GM18870 (cell line): ENCODE results near the gene TBC1D2B.

ENCODE experiments used
- ATAC-seq: cut with Tn5 transposase; IDR thresholded peaks from one replicate; pipeline ENCODE4 v1.9.1; 2021; ENCODE audit warnings: moderate library complexity; ENCODE audit not compliant: unreplicated experiment

The TBC1D2B gene

DNA sequence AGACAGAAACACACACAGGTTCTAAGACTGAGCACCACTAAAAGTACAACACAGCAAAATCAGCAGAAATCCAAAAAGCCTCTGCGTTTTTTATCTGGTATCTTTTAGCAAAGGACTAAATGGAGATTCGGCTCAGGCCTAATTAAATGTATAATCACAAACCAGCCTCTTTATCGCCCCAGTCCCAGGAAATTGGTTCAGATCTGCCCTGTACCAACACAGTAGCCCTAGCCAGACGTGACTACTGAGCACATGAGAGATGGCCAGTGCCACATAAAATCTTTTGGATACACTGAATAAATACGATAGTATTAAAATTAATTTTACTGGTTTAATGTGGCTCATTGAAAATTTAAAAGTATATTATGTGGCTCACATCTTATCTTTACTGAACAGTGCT lies 19.7 kb downstream of the TBC1D2B start:
- no peak for ATAC-seq

DNA sequence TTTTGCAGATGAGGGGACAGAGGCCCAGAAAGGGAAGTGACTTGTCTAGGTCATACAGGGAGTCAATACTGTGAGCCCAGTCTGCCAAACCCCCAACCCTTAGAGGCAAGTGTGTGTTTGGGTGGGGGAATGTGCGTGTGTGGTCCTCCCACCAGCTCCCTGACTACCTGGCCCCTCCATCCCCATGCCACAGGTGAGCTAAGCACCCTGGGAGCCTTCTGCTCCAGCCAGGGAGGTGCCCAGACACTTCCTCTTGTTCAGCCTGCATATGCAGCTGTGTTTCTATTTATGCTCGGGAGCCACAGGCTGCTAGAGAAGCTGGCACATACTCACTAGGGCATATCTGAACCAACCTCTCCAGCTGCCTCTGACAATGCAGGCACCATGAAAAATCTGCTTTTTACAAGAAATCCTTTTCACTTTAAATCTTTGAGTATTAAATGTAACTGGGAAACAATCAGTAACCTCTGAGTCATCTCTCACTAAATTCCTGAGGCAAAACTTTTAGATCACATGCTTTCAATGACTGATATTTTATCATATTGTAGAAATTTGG lies 20.7 kb downstream of the TBC1D2B start:
- no peak for ATAC-seq

- ATAC-seq = no peak
These were observed 21.4 kb downstream of the TBC1D2B start for GRCh38 chr15:78055919-78056713.

- no peak for ATAC-seq
These were observed 22.5 kb downstream of the TBC1D2B start for GRCh38 chr15:78054966-78055365.

DNA sequence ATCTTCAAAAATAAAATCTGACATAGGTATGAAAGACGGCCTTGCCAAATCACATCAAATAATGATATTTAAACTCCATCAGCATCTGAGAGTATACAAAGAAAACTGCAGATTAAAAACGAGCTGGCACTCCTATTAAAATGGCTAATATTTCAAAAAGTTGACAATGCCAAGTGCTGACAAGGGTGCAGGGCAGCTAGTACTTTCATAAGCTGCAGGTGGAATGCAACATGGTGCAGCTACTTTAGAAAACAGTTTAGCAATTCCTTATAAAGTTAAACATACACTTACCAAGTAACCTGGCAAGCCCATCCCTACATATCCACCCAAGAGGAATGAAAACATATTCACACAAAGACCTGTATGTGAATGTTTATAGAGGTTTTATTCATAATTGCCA lies 23.0 kb downstream of the TBC1D2B start:
- ATAC-seq = no peak

GRCh38 chr15:78052545-78052944 lies 25.0 kb downstream of the TBC1D2B start:
- no peak for ATAC-seq

DNA sequence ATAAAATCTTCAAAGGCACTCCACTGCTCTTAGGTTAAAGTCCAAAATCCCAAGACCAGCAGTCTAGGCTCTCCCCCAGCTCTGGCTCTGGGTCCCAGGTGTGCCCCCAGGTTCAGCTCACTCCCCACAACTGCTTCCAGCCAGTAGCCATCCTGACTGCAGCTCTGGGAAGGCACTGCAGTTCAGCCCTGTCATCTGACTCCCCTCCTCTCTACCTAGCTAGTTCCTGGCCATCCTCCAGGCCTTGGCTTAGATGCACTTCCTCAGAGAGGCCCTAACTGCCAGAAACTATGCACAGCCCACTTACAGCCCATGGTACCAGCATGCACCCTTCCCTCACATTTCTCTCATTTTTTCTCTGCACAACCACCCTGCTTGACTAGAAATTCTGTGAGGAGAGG lies 25.5 kb downstream of the TBC1D2B start:
- ATAC-seq = no peak

- ATAC-seq = no peak
These were observed 25.9 kb downstream of the TBC1D2B start for GRCh38 chr15:78051596-78051995.

DNA sequence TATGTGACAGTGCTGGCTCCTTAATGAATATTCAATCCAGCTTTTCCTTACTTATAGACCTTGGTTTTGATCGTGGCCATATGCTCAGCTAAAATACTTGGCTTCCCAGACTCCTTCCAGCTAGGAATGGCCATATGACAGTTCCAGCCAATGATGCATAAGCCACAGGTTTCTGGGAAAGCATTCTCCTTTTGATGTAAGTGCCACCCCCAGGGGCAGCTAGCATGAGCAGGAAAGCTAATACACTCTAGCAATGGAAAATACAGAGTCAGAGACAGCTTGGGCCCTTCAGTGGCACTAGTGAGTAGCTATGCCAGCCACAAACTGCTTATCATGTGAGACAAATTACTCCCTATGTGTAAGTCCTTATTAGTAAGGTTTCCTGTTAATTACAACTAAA lies 26.7 kb downstream of the TBC1D2B start:
- no peak for ATAC-seq

DNA sequence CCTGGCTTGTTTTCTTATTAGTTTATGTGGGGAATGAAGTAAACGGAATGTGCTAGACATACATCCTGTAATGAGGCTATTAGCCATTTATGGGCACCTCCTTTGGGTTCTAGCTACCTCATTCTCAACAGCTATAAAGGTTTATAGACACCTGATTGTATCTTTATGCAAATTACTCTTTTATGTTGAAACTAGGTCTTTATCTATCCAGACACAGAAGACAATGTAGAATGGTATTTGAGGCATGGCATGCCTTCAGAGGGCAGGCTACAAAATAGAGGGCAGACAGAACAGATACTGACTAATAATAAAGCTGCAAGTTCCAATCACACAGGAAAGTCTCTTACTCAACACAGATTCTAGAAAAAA lies 27.1 kb downstream of the TBC1D2B start:
- peak; percentile 10 for ATAC-seq

GRCh38 chr15:78049691-78050440 lies 27.6 kb downstream of the TBC1D2B start:
- peak; percentile 56 for ATAC-seq

DNA sequence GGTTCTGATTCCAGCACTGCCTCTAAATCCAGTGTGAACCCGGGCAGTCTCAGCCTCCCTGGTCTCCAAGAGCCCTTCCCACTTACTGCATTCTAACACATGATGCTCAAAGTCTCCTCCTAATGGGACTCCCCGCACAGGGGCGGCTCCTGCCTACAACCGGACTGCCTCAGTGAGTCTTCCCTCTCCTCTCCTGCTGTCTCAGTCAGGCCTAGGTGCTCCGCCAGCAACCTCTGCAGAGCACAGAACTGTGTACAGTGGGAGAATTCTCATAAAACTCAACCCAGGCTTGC lies 28.9 kb downstream of the TBC1D2B start:
- no peak for ATAC-seq

DNA sequence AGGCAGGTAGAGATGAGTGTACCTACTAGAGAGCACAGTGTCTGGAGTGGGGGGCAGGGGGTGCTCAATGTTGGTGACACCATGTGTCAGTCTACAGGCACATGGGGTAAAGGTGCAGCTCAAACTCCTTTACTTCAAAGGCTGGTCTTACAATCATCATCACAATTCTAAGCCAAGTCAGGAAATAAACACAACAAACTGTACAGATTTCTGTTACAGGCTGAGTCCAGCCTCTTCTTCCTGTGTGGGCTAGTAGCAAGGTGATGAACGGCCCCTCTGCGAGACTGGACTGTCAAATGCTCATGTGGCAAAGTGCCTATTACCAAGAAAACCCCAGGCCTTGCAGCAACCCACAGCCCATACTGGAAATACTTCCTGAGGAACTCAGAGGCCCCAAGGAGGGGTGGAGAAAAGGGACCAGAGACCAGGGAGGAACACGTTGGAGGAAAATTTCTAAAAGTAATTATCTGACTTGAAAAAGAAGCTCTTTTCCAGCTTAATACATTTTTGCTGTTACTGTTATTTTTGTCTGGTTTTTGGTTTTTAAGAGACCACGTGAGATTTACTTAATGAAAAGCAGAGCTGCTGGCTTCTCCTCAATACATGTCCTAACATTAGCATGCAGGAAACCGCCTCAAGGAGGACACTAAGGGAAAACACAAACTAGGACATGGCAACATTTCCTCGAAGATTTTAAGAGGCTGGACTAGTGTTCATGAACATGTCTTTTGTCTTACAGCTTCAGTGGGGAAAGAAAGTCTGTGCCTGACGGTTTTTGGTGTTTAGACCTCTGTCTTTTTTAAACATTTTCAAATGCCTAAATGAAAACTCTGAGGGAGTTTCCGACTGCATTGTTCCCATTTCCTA lies 29.5 kb downstream of the TBC1D2B start:
- no peak for ATAC-seq

DNA sequence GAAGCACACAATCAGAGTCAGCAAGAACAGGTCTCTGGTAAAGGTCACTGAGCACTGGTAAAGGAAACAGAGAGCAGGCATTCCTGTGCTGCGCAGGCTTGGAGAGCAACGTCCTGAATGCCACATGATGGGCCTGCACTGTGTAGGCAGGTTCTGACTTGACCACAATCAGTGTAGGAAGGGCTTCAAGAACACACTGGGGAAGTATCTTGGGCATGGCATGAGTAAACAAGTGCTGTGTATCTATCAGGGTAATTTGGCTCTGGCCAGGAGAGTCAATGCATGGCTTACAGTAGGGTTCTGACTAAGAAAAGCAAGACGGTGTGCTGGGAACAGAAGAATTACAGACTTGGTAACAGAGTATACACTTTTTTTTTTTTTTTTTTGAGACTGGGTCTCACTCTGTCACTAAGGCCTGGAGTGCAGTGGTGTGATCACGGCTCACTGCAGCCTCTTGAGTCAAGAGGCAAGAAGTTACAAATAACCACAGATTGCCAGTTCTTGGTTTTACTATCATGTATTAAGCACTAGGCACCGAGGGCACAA lies 30.6 kb downstream of the TBC1D2B start:
- no peak for ATAC-seq

- ATAC-seq = no peak
These were observed 32.3 kb downstream of the TBC1D2B start for GRCh38 chr15:78045189-78045588.

DNA sequence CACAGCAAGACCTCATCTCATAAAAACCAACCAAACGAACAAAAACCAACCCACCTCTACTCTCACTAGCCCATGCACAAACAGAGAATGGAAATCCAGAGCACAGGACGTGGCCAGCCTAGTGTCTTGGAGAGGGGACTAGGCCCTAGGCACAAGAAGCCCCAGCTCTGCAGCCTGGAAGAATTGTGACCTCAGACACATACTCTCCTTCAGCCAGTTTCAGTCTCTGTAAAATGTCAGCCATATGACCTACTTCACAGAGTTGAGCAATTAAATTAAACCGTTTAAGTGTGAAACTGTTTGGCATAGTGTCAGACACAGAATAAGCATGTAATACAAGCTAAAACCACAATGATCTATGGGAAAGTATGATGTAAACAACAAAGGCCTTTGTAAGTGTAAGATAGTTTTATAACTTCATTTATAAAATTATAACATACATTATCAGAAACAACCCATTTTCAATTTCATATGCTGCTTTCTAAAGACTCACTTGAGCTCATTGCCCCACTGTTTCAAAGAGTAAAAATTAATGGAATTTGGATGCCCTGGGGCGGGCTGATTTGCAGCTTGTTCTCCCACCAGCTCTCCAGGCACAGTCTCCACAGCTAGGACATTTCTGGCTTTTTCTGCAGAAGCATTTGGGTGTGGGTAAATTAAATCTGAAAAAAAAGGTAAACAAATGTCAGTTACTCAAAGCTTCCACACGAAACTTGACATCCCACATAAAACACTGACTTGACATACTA lies 32.9 kb downstream of the TBC1D2B start:
- no peak for ATAC-seq

DNA sequence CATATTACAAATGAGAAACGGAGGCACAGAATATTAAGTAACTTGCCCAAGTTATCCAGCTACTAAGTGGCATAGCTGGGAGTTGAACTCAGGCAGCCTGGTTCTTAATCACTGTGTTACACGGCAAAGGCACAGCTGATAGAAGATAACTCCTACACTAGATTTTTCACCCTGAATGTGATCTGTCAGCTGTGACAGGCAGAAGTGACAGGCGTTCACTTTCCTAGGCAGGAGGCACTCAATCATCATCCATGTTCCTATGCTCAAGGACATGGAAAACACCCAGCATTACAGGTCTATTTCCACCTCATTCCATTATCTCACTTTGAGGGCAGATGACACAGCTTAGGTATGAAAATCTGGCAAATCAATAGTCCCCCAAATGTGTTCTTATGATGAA lies 35.6 kb downstream of the TBC1D2B start:
- no peak for ATAC-seq

DNA sequence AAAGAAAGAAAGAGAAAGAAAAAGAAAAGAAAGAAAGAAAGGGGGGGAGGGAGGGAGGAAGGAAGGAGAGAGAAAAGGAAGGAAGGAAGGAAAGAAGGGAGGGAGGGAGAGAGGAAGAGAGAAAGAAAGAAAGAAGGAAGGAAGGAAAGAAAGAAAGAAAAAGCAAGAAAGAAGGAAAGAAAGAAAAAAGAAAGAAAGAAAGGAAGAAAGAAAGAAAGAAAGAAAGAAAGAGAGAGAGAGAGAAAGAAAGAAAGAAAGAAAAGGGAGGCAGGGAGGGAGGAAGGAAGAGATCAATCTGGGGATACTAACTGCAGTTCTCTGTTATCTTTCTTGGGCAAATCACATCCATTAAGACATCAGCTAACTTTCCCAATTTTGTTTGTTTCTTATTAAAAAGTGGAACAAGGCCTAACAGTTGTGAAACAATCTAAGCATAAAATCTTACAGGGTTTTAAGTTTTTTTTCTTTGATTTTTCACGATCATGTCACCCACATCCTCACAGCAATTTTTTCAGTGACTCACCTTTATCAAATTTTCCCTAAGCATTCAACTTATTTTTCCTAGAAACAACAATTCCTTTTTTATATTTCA lies 36.8 kb downstream of the TBC1D2B start:
- no peak for ATAC-seq

- ATAC-seq = no peak
These were observed 38.8 kb downstream of the TBC1D2B start for GRCh38 chr15:78038585-78039247.
